CD4-positive, CD25-positive, alpha-beta regulatory T cell (primary cell): ENCODE data around the gene MLXIP. TPM values are rescaled to one million over a fixed set of nuclear protein-coding genes. Genes with fewer than 3 reads are reported as not detected.

Experiments used
- ATAC-seq, 2 donors: fragments of 150-1000 bp; cut with Tn5 transposase; one replicate each; pipeline ENCODE4 v1.10.0; 2021; ENCODE audit warnings: low read depth in 2 of 2, moderate number of reproducible peaks in 2 of 2, moderate library complexity in 1 of 2
- DNase-seq, 3 donors: peaks; one replicate each; pipeline versions ENCODE4 v3.0.0 to v3.0.0-alpha.2; 2012 to 2022; ENCODE audit warnings: mixed read lengths in 1 of 3
- H3K27ac ChIP-seq: one replicate; pipeline ENCODE4 v1.7.0; 2013; ENCODE audit warnings: mild to moderate bottlenecking, low read length; ENCODE audit not compliant: insufficient read depth, poor library complexity, severe bottlenecking
- H3K27me3 ChIP-seq: one replicate; pipeline ENCODE4 v1.7.0; 2013; ENCODE audit warnings: low read length; ENCODE audit not compliant: control insufficient read depth, insufficient read depth
- H3K36me3 ChIP-seq: one replicate; pipeline ENCODE4 v1.7.0; 2013; ENCODE audit warnings: mild to moderate bottlenecking, low read length, moderate library complexity; ENCODE audit not compliant: control insufficient read depth, insufficient read depth
- H3K4me1 ChIP-seq: 2 replicates; pipeline ENCODE4 v1.7.0; 2013; ENCODE audit warnings: mild to moderate bottlenecking, low read length; ENCODE audit not compliant: insufficient read depth, control insufficient read depth, poor library complexity, severe bottlenecking
- H3K4me3 ChIP-seq: one replicate; pipeline ENCODE4 v1.7.0; 2013; ENCODE audit warnings: low read depth, mild to moderate bottlenecking, low read length, moderate library complexity
- H3K9me3 ChIP-seq, 2 experiments: 1 replicate in 1 of 2; 2 replicates in 1 of 2; pipeline ENCODE4 v1.7.0; 2013; ENCODE audit warnings: low read length in 2 of 2, mild to moderate bottlenecking in 1 of 2, moderate library complexity in 1 of 2; ENCODE audit not compliant: control insufficient read depth in 2 of 2
- H3K27ac Mint-ChIP-seq, 3 donors: one replicate each; pipeline ENCODE4 v1.8.0; 2020 to 2022; ENCODE audit warnings: mild to moderate bottlenecking in 3 of 3, mixed read lengths in 3 of 3, moderate library complexity in 2 of 3
- H3K27me3 Mint-ChIP-seq: one replicate; pipeline ENCODE4 v1.8.0; 2022; ENCODE audit warnings: mild to moderate bottlenecking, mixed read lengths
- H3K36me3 Mint-ChIP-seq: one replicate; pipeline ENCODE4 v1.8.0; 2020; ENCODE audit warnings: mixed read lengths
- H3K4me1 Mint-ChIP-seq, 4 donors: one replicate each; pipeline ENCODE4 v1.8.0; 2020 to 2022; ENCODE audit warnings: mixed read lengths in 4 of 4, mild to moderate bottlenecking in 1 of 4
- H3K4me3 Mint-ChIP-seq, 4 donors: one replicate each; pipeline ENCODE4 v1.8.0; 2020 to 2022; ENCODE audit warnings: mild to moderate bottlenecking in 4 of 4, mixed read lengths in 4 of 4, moderate library complexity in 3 of 4
- H3K9me3 Mint-ChIP-seq, 7 donors: one replicate each; pipeline ENCODE4 v1.8.0; 2020 to 2022; ENCODE audit warnings: mixed read lengths in 7 of 7, mild to moderate bottlenecking in 3 of 7, moderate library complexity in 2 of 7
- polyA plus RNA-seq, 4 donors: library from polyadenylated mRNA; unstranded; fragments of 300-500 nt; fragmentation: Illumina TruSeq; gene quantifications; one replicate each; pipeline ENCODE4 v1.2.3, GENCODE V29; 2021
- total RNA-seq: library from RNA; stranded (reverse); gene quantifications from one replicate; pipeline ENCODE4 v1.2.3, GENCODE V29; 2022

The MLXIP gene
- total and polyA plus RNA-seq, 5 donors from 2014 or later, result 5.0 to 83.2 (median 7.8) TPM

DNA sequence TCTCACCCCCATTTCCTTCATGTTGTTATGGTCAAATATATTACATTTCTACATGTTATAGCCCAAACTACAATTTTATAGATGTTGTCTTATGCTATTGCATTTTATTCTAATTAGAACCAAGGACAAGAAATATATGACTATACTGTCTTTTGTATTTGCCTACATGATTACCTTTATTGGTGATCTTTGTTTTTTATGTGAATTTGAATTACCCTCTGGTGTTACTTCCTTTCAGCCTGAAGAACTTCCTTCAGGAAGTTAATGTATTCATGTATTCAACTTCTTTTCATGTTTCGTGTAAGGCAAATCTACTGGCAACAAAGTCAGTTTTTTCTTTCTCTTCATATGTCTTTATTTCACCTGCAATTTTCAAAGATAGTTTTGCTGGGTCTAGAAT, 116.2 kb downstream of the MLXIP start:
- no peaks in the 10 kb centered on the region for H3K36me3 ChIP-seq
- ATAC-seq, result no peak
- no peak overlapping the region for H3K27ac Mint-ChIP-seq
- H3K27me3 Mint-ChIP-seq, result peaks cover 48% of the 10 kb centered on the region
- peaks cover 0 to 2% of the 10 kb centered on the region in 2 experiments for H3K9me3 ChIP-seq
- H3K27ac ChIP-seq, result no peak overlapping the region
- H3K36me3 Mint-ChIP-seq, result no peaks in the 10 kb centered on the region
- no peak overlapping the region for H3K4me3 ChIP-seq
- H3K4me1 Mint-ChIP-seq, result peaks cover 0 to 5% (median 1%) of the 10 kb centered on the region in 4 donors
- H3K9me3 Mint-ChIP-seq, result peaks cover 0 to 9% (median 0%) of the 10 kb centered on the region in 7 donors
- no peak for DNase-seq
- no peaks in the 10 kb centered on the region for H3K4me1 ChIP-seq
- H3K27me3 ChIP-seq, result peaks cover 7% of the 10 kb centered on the region
- H3K4me3 Mint-ChIP-seq, result no peak overlapping the region

DNA sequence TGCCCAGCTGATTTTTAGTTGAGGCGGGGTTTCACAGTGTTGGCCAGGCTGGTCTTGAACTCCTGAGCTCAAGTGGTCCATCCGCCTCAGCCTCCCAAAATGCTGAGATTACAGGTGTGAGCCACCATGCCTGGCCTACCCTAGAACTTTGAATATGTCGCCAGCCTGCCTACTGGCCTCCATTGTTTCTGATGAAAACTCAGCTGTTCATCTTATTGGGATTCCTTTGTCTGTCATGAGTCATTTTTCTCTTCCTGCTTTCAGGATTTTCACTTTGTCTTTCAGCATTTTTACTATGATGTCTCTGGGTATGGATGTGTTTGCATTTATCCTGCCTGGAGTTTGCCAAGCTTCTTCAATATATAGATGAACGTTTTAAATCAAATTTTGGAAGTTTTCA, 116.8 kb downstream of the MLXIP start:
- H3K36me3 ChIP-seq, result no peaks in the 10 kb centered on the region
- peaks cover 48% of the 10 kb centered on the region for H3K27me3 Mint-ChIP-seq
- peaks cover 7% of the 10 kb centered on the region for H3K27me3 ChIP-seq
- H3K9me3 ChIP-seq, result peaks cover 0 to 2% of the 10 kb centered on the region in 2 experiments
- H3K4me3 Mint-ChIP-seq, result no peak overlapping the region
- peaks cover 0 to 9% (median 0%) of the 10 kb centered on the region in 7 donors for H3K9me3 Mint-ChIP-seq
- H3K4me3 ChIP-seq, result no peak overlapping the region
- DNase-seq (no peak), ATAC-seq (no peak)
- no peak overlapping the region for H3K27ac ChIP-seq
- no peaks in the 10 kb centered on the region for H3K4me1 ChIP-seq
- no peaks in the 10 kb centered on the region for H3K36me3 Mint-ChIP-seq
- H3K4me1 Mint-ChIP-seq, result peaks cover 0 to 5% (median 1%) of the 10 kb centered on the region in 4 donors
- no peak overlapping the region for H3K27ac Mint-ChIP-seq

Other genes with a start within 250 kb of the MLXIP start
- not detected for gene HPD, start 219.9 kb upstream of the MLXIP start, total RNA-seq
- not detected for gene HPD, start 219.9 kb upstream of the MLXIP start, polyA plus RNA-seq
- gene PSMD9, start 190.0 kb upstream of the MLXIP start, total RNA-seq, result 52.9 TPM
- gene PSMD9, start 190.0 kb upstream of the MLXIP start, polyA plus RNA-seq, result 100 to 1,000 TPM in 1 of 4 donors, 10 to 100 TPM in 3; 75.2 to 106 (median 90.9) TPM
- gene CFAP251, start 160.2 kb upstream of the MLXIP start, total RNA-seq, result 0.96 TPM
- under 1 TPM in 1 of 4 donors, not detected in 3; 0.05 TPM for gene CFAP251, start 160.2 kb upstream of the MLXIP start, polyA plus RNA-seq
- gene BCL7A, start 56.9 kb upstream of the MLXIP start, total RNA-seq, result 2.0 TPM
- gene BCL7A, start 56.9 kb upstream of the MLXIP start, polyA plus RNA-seq, result under 1 TPM; 0.35 to 0.98 (median 0.53) TPM
- not detected for gene IL31, start 95.5 kb downstream of the MLXIP start, total RNA-seq
- not detected for gene IL31, start 95.5 kb downstream of the MLXIP start, polyA plus RNA-seq
- gene LRRC43, start 104.4 kb downstream of the MLXIP start, total RNA-seq, result not detected
- not detected for gene LRRC43, start 104.4 kb downstream of the MLXIP start, polyA plus RNA-seq
- not detected for gene B3GNT4, start 125.0 kb downstream of the MLXIP start, total RNA-seq
- gene B3GNT4, start 125.0 kb downstream of the MLXIP start, polyA plus RNA-seq, result under 1 TPM; 0.10 to 0.27 (median 0.17) TPM
- 80.5 TPM for gene DIABLO, start 147.3 kb downstream of the MLXIP start, total RNA-seq
- gene DIABLO, start 147.3 kb downstream of the MLXIP start, polyA plus RNA-seq, result 10 to 100 TPM; 63.6 to 78.4 (median 70.9) TPM
- 27.4 TPM for gene VPS33A, start 187.7 kb downstream of the MLXIP start, total RNA-seq
- gene VPS33A, start 187.7 kb downstream of the MLXIP start, polyA plus RNA-seq, result 10 to 100 TPM; 35.8 to 51.4 (median 41.3) TPM